SIG-M5 treated with dmso at 0.1 percent for 504 hours (cell line): ENCODE results near the gene SLC16A5.
A peak's percentile ranks its signal among the peaks of the same experiment; 100 is the strongest.

Experiments used
- DNase-seq: peaks from one replicate; lab custom pipeline; 2025; ENCODE audit not compliant: unreplicated experiment; lab: John Stamatoyannopoulos, UW

Gene SLC16A5

DNA sequence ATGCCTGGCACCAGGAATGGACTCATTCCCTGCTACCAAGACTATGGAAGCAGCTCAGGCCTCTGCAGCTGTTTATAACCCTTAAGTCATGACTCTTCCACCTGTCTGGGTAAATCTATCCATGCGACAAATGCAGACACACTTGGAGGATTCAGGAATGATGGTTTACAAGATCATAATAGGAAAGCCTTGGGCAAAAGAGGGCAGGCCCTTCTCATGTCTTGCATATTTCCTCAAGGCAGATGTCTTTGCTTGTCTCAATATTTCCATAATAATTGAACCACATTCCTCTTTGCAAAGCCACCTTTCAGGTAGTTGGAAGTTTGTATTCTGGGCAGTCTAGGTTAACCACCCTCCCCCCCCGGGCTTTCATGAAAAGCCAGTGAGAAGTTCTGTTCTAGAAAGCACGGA, 67.4 kb downstream of the SLC16A5 start:
- peak; percentile 29 for DNase-seq
